ENCODE data around the gene OR10H3. TPM values are rescaled to one million over a fixed set of nuclear protein-coding genes. Genes with fewer than 3 reads are reported as not detected.

Gene OR10H3
- total and polyA plus RNA-seq, 2 experiments from 2014 or later, result not detected

DNA sequence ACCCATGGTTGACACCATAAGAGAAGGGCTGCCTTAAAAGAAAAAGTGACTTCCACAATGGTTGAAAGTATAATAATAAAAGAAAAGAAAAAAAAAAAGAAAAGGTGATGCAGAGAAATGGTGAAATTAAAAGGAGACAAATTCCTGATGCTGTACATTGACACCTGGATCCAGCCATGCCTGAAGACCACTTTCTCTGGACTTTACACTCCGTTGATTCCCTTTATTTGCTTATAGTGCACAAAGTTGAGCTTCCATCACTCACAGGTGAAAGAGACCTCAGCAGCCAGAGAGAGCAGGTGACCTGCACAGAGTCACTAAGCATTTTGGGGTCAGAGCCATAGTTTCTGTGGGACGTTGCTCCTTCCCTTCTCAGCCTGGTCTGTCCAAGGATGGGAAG is 37.5 kb downstream of the OR10H3 start:
- DNase-seq (ENCODE audit: low spot score) (no peak), ATAC-seq (no peak)
- H3F3A ChIP-seq (replicated peaks; ENCODE audit: low read depth), result no peaks in the 10 kb centered on the region
- H3K4me1 ChIP-seq (ENCODE audit: insufficient read depth), result no peaks in the 10 kb centered on the region
- Mint-ChIP-seq H3K36me3 (ENCODE audit: low read depth) (peaks cover 52% of the 10 kb centered on the region), H3K4me3 (no peak overlapping the region), H3K27me3 (ENCODE audit: insufficient read depth, low read depth, poor library complexity) (peaks cover 10% of the 10 kb centered on the region), H3K9me3 (peaks cover 92% of the 10 kb centered on the region), H3K4me1 (no peaks in the 10 kb centered on the region), H3K27ac (no peak overlapping the region)
- H3K79me2 ChIP-seq (replicated peaks; ENCODE audit: insufficient read depth), result no peaks in the 10 kb centered on the region
- no peaks in the 10 kb centered on the region for H3K9me2 ChIP-seq (ENCODE audit: insufficient read depth)
- no peak overlapping the region for H3K4me2 ChIP-seq
- TF ChIP-seq, protein P1, sequence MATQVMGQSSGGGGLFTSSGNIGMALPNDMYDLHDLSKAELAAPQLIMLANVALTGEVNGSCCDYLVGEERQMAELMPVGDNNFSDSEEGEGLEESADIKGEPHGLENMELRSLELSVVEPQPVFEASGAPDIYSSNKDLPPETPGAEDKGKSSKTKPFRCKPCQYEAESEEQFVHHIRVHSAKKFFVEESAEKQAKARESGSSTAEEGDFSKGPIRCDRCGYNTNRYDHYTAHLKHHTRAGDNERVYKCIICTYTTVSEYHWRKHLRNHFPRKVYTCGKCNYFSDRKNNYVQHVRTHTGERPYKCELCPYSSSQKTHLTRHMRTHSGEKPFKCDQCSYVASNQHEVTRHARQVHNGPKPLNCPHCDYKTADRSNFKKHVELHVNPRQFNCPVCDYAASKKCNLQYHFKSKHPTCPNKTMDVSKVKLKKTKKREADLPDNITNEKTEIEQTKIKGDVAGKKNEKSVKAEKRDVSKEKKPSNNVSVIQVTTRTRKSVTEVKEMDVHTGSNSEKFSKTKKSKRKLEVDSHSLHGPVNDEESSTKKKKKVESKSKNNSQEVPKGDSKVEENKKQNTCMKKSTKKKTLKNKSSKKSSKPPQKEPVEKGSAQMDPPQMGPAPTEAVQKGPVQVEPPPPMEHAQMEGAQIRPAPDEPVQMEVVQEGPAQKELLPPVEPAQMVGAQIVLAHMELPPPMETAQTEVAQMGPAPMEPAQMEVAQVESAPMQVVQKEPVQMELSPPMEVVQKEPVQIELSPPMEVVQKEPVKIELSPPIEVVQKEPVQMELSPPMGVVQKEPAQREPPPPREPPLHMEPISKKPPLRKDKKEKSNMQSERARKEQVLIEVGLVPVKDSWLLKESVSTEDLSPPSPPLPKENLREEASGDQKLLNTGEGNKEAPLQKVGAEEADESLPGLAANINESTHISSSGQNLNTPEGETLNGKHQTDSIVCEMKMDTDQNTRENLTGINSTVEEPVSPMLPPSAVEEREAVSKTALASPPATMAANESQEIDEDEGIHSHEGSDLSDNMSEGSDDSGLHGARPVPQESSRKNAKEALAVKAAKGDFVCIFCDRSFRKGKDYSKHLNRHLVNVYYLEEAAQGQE (IDR thresholded peaks at IDR 0.05; ENCODE audit: unreplicated experiment), result no peak
- TF ChIP-seq STAT1 (IDR thresholded peaks at IDR 0.05; ENCODE audit: unreplicated experiment) (no peak), EZH2 (IDR thresholded peaks at IDR 0.05; ENCODE audit: low read depth, unreplicated experiment) (no peak), EZH2phosphoT487 (IDR thresholded peaks at IDR 0.05; ENCODE audit: unreplicated experiment) (no peak), ZNF114 (CRISPR knock-in tag; IDR thresholded peaks at IDR 0.05) (no peak), CREB1 (CRISPR knock-in tag; IDR thresholded peaks at IDR 0.05; ENCODE audit: low read depth) (no peak), JUNB (IDR thresholded peaks at IDR 0.05; ENCODE audit: unreplicated experiment) (no peak), POLR2AphosphoS5 (IDR thresholded peaks at IDR 0.05; ENCODE audit: low read depth) (no peak), NANOG (IDR thresholded peaks at IDR 0.05; ENCODE audit: borderline replicate concordance) (no peak)
- TF ChIP-seq, protein P2, sequence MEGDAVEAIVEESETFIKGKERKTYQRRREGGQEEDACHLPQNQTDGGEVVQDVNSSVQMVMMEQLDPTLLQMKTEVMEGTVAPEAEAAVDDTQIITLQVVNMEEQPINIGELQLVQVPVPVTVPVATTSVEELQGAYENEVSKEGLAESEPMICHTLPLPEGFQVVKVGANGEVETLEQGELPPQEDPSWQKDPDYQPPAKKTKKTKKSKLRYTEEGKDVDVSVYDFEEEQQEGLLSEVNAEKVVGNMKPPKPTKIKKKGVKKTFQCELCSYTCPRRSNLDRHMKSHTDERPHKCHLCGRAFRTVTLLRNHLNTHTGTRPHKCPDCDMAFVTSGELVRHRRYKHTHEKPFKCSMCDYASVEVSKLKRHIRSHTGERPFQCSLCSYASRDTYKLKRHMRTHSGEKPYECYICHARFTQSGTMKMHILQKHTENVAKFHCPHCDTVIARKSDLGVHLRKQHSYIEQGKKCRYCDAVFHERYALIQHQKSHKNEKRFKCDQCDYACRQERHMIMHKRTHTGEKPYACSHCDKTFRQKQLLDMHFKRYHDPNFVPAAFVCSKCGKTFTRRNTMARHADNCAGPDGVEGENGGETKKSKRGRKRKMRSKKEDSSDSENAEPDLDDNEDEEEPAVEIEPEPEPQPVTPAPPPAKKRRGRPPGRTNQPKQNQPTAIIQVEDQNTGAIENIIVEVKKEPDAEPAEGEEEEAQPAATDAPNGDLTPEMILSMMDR (conservative IDR thresholded peaks at IDR 0.05; ENCODE audit: low read depth in 2 of 2), result no peak
- TF ChIP-seq, protein P3, sequence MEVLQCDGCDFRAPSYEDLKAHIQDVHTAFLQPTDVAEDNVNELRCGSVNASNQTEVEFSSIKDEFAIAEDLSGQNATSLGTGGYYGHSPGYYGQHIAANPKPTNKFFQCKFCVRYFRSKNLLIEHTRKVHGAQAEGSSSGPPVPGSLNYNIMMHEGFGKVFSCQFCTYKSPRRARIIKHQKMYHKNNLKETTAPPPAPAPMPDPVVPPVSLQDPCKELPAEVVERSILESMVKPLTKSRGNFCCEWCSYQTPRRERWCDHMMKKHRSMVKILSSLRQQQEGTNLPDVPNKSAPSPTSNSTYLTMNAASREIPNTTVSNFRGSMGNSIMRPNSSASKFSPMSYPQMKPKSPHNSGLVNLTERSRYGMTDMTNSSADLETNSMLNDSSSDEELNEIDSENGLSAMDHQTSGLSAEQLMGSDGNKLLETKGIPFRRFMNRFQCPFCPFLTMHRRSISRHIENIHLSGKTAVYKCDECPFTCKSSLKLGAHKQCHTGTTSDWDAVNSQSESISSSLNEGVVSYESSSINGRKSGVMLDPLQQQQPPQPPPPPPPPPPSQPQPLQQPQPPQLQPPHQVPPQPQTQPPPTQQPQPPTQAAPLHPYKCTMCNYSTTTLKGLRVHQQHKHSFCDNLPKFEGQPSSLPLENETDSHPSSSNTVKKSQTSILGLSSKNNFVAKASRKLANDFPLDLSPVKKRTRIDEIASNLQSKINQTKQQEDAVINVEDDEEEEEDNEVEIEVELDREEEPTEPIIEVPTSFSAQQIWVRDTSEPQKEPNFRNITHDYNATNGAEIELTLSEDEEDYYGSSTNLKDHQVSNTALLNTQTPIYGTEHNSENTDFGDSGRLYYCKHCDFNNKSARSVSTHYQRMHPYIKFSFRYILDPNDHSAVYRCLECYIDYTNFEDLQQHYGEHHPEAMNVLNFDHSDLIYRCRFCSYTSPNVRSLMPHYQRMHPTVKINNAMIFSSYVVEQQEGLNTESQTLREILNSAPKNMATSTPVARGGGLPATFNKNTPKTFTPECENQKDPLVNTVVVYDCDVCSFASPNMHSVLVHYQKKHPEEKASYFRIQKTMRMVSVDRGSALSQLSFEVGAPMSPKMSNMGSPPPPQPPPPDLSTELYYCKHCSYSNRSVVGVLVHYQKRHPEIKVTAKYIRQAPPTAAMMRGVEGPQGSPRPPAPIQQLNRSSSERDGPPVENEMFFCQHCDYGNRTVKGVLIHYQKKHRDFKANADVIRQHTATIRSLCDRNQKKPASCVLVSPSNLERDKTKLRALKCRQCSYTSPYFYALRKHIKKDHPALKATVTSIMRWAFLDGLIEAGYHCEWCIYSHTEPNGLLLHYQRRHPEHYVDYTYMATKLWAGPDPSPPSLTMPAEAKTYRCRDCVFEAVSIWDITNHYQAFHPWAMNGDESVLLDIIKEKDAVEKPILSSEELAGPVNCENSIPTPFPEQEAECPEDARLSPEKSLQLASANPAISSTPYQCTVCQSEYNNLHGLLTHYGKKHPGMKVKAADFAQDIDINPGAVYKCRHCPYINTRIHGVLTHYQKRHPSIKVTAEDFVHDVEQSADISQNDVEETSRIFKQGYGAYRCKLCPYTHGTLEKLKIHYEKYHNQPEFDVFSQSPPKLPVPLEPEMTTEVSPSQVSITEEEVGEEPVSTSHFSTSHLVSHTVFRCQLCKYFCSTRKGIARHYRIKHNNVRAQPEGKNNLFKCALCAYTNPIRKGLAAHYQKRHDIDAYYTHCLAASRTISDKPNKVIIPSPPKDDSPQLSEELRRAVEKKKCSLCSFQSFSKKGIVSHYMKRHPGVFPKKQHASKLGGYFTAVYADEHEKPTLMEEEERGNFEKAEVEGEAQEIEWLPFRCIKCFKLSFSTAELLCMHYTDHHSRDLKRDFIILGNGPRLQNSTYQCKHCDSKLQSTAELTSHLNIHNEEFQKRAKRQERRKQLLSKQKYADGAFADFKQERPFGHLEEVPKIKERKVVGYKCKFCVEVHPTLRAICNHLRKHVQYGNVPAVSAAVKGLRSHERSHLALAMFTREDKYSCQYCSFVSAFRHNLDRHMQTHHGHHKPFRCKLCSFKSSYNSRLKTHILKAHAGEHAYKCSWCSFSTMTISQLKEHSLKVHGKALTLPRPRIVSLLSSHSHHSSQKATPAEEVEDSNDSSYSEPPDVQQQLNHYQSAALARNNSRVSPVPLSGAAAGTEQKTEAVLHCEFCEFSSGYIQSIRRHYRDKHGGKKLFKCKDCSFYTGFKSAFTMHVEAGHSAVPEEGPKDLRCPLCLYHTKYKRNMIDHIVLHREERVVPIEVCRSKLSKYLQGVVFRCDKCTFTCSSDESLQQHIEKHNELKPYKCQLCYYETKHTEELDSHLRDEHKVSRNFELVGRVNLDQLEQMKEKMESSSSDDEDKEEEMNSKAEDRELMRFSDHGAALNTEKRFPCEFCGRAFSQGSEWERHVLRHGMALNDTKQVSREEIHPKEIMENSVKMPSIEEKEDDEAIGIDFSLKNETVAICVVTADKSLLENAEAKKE (CRISPR knock-in tag; IDR thresholded peaks at IDR 0.05), result no peak
- TF ChIP-seq, protein P4, sequence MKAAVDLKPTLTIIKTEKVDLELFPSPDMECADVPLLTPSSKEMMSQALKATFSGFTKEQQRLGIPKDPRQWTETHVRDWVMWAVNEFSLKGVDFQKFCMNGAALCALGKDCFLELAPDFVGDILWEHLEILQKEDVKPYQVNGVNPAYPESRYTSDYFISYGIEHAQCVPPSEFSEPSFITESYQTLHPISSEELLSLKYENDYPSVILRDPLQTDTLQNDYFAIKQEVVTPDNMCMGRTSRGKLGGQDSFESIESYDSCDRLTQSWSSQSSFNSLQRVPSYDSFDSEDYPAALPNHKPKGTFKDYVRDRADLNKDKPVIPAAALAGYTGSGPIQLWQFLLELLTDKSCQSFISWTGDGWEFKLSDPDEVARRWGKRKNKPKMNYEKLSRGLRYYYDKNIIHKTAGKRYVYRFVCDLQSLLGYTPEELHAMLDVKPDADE (IDR thresholded peaks at IDR 0.05), result no peak
- H3K27me3 ChIP-seq (ENCODE audit: insufficient read depth), result no peaks in the 10 kb centered on the region
- no peak overlapping the region for H2AFZ ChIP-seq
- no peaks in the 10 kb centered on the region for H3K36me3 ChIP-seq (ENCODE audit: insufficient read depth)
- H3K27ac ChIP-seq (ENCODE audit: low read depth), result no peak overlapping the region
- H3K4me3 ChIP-seq, result no peak overlapping the region
- no peaks in the 10 kb centered on the region for H4K20me1 ChIP-seq (replicated peaks; ENCODE audit: insufficient read depth)

All from GM23338 (cell line).